Hepatocyte (in vitro differentiated cells): Measurements from ENCODE around the gene USH1C.

Source experiments
- EZH2 ChIP-seq: fragments of 200-600 bp; sonication (generic); IDR thresholded peaks from 2 replicates; pipeline ENCODE4 v1.6.1; 2016; ENCODE audit warnings: antibody characterized with exemption, mild to moderate bottlenecking, borderline replicate concordance
- TF ChIP-seq, protein P1 (sequence below): fragments of 200-600 bp; sonication (generic); IDR thresholded peaks from 2 replicates; pipeline ENCODE4 v1.5.1; 2016; ENCODE audit warnings: antibody characterized with exemption, mild to moderate bottlenecking; ENCODE audit not compliant: poor library complexity

DNA sequence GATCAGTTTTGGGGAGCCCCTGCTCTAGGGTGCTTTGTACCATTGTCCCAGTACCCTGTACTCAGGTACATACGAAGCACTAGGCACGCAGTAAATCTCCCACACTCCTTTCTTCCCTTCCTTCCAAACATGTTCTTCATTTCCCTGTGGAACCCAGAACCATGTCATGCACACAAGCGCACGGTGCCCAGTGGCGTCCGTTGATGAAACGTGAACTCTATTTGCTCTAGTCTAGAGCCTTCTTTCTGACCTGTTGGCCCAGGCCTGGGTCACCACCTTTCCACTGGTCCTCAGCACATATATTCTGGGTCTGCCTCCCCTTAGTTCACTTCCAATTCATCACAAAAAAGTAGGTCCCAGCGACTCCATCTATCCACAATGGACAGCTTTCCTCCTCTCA lies 7.0 kb downstream of the USH1C start:
- TF ChIP-seq, protein P1, sequence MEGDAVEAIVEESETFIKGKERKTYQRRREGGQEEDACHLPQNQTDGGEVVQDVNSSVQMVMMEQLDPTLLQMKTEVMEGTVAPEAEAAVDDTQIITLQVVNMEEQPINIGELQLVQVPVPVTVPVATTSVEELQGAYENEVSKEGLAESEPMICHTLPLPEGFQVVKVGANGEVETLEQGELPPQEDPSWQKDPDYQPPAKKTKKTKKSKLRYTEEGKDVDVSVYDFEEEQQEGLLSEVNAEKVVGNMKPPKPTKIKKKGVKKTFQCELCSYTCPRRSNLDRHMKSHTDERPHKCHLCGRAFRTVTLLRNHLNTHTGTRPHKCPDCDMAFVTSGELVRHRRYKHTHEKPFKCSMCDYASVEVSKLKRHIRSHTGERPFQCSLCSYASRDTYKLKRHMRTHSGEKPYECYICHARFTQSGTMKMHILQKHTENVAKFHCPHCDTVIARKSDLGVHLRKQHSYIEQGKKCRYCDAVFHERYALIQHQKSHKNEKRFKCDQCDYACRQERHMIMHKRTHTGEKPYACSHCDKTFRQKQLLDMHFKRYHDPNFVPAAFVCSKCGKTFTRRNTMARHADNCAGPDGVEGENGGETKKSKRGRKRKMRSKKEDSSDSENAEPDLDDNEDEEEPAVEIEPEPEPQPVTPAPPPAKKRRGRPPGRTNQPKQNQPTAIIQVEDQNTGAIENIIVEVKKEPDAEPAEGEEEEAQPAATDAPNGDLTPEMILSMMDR: no peak
- no peak for TF ChIP-seq EZH2
